ENCODE measurements around the gene PKP3. TPM values are rescaled to one million over a fixed set of nuclear protein-coding genes. Genes with fewer than 3 reads are reported as not detected.
"Not testable (repeated sequence)": the region's sequence is repeated elsewhere in the genome, so short reads cannot be mapped to it uniquely, and the experiment has no call there.

PKP3 gene
- polyA plus RNA-seq, 1 donor (not counting 4 experiments of a cell fraction or from before 2014, with no cell fraction given), result 125 TPM

- dilution Hi-C loops (cut with MboI; ENCODE audit: extremely low pct_ligation_motif_present, low sequenced_read_pairs), result no loop called here
- no peak overlapping the region for H3K27ac ChIP-seq (ENCODE audit: control insufficient read depth, insufficient read depth, low read length)
- H3K4me3 ChIP-seq (ENCODE audit: control insufficient read depth in 2 of 3, extremely low read depth in 1 of 3, insufficient read depth in 2 of 3, low read depth in 1 of 3, low read length in 3 of 3), result no peak overlapping the region
- peaks cover 16% of the 10 kb centered on the region for H4K20me1 ChIP-seq (ENCODE audit: control insufficient read depth, extremely low read depth, insufficient read depth, low read length)
- H3K4me1 ChIP-seq (ENCODE audit: control insufficient read depth, extremely low read depth, insufficient read depth, low read length), result peaks cover 5% of the 10 kb centered on the region
- FAIRE-seq (no peak), DNase-seq (ENCODE audit: low read depth, low spot score) (no peak)
- H3K79me2 ChIP-seq (ENCODE audit: control insufficient read depth, insufficient read depth, low read length), result no peaks in the 10 kb centered on the region
- H2AFZ ChIP-seq (ENCODE audit: control insufficient read depth, low read length), result no peak overlapping the region
- no peak for TF ChIP-seq EZH2 (IDR thresholded peaks at IDR 0.05; ENCODE audit: low read length)
- TF ChIP-seq, protein P1, sequence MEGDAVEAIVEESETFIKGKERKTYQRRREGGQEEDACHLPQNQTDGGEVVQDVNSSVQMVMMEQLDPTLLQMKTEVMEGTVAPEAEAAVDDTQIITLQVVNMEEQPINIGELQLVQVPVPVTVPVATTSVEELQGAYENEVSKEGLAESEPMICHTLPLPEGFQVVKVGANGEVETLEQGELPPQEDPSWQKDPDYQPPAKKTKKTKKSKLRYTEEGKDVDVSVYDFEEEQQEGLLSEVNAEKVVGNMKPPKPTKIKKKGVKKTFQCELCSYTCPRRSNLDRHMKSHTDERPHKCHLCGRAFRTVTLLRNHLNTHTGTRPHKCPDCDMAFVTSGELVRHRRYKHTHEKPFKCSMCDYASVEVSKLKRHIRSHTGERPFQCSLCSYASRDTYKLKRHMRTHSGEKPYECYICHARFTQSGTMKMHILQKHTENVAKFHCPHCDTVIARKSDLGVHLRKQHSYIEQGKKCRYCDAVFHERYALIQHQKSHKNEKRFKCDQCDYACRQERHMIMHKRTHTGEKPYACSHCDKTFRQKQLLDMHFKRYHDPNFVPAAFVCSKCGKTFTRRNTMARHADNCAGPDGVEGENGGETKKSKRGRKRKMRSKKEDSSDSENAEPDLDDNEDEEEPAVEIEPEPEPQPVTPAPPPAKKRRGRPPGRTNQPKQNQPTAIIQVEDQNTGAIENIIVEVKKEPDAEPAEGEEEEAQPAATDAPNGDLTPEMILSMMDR (optimal IDR thresholded peaks at IDR 0.05 in 1 of 3, IDR thresholded peaks at IDR 0.05 in 1 of 3, conservative IDR thresholded peaks at IDR 0.05 in 1 of 3; ENCODE audit: extremely low read depth in 1 of 3, insufficient read depth in 2 of 3, low read length in 3 of 3), result no peak
- no peaks in the 10 kb centered on the region for H3K27me3 ChIP-seq (ENCODE audit: control insufficient read depth, extremely low read depth, insufficient read depth, low read length)
- peaks cover 16 to 19% of the 10 kb centered on the region in 2 experiments for H3K36me3 ChIP-seq (ENCODE audit: control insufficient read depth in 2 of 2, extremely low read depth in 1 of 2, insufficient read depth in 2 of 2, low read length in 2 of 2)
- H3K9me1 ChIP-seq (ENCODE audit: control insufficient read depth, extremely low read depth, insufficient read depth, low read length), result no peaks in the 10 kb centered on the region
- H3K9me3 ChIP-seq (ENCODE audit: control insufficient read depth, low read depth, low read length), result no peaks in the 10 kb centered on the region
- H3K4me2 ChIP-seq (ENCODE audit: control insufficient read depth, extremely low read depth, insufficient read depth, low read depth, low read length), result no peak overlapping the region
- H3K9ac ChIP-seq (ENCODE audit: control insufficient read depth, extremely low read depth, insufficient read depth, low read length), result no peak overlapping the region
These were observed 15.1 kb downstream of the PKP3 start for GRCh38 chr11:409008-409599.

GRCh38 chr11:409600-410483, 15.8 kb downstream of the PKP3 start:
- H3K36me3 ChIP-seq (ENCODE audit: control insufficient read depth in 2 of 2, extremely low read depth in 1 of 2, insufficient read depth in 2 of 2, low read length in 2 of 2), result peaks cover 10 to 11% of the 10 kb centered on the region in 2 experiments
- FAIRE-seq (no peak), DNase-seq (ENCODE audit: low read depth, low spot score) (no peak)
- no peak overlapping the region for H3K9ac ChIP-seq (ENCODE audit: control insufficient read depth, extremely low read depth, insufficient read depth, low read length)
- dilution Hi-C loops (cut with MboI; ENCODE audit: extremely low pct_ligation_motif_present, low sequenced_read_pairs), result no loop called here
- peaks cover 10% of the 10 kb centered on the region for H3K4me1 ChIP-seq (ENCODE audit: control insufficient read depth, extremely low read depth, insufficient read depth, low read length)
- H3K27ac ChIP-seq (ENCODE audit: control insufficient read depth, insufficient read depth, low read length), result no peak overlapping the region
- H3K27me3 ChIP-seq (ENCODE audit: control insufficient read depth, extremely low read depth, insufficient read depth, low read length), result peaks cover 4% of the 10 kb centered on the region
- TF ChIP-seq EZH2 (IDR thresholded peaks at IDR 0.05; ENCODE audit: low read length), result no peak
- TF ChIP-seq, protein P1 (optimal IDR thresholded peaks at IDR 0.05 in 1 of 3, IDR thresholded peaks at IDR 0.05 in 1 of 3, conservative IDR thresholded peaks at IDR 0.05 in 1 of 3; ENCODE audit: extremely low read depth in 1 of 3, insufficient read depth in 2 of 3, low read length in 3 of 3), result peak in 2 of 3 experiments; percentile 7 to 18
- no peaks in the 10 kb centered on the region for H3K79me2 ChIP-seq (ENCODE audit: control insufficient read depth, insufficient read depth, low read length)
- H3K4me3 ChIP-seq (ENCODE audit: control insufficient read depth in 2 of 3, extremely low read depth in 1 of 3, insufficient read depth in 2 of 3, low read depth in 1 of 3, low read length in 3 of 3), result no peak overlapping the region
- no peaks in the 10 kb centered on the region for H3K9me3 ChIP-seq (ENCODE audit: control insufficient read depth, low read depth, low read length)
- H3K4me2 ChIP-seq (ENCODE audit: control insufficient read depth, extremely low read depth, insufficient read depth, low read depth, low read length), result no peak overlapping the region
- no peak overlapping the region for H2AFZ ChIP-seq (ENCODE audit: control insufficient read depth, low read length)
- peaks cover 11% of the 10 kb centered on the region for H4K20me1 ChIP-seq (ENCODE audit: control insufficient read depth, extremely low read depth, insufficient read depth, low read length)
- H3K9me1 ChIP-seq (ENCODE audit: control insufficient read depth, extremely low read depth, insufficient read depth, low read length), result no peaks in the 10 kb centered on the region

GRCh38 chr11:410711-411110, 16.7 kb downstream of the PKP3 start:
- H3K9ac ChIP-seq (ENCODE audit: control insufficient read depth, extremely low read depth, insufficient read depth, low read length); FAIRE-seq; DNase-seq (ENCODE audit: low read depth, low spot score); dilution Hi-C loops (cut with MboI; ENCODE audit: extremely low pct_ligation_motif_present, low sequenced_read_pairs); H4K20me1 ChIP-seq (ENCODE audit: control insufficient read depth, extremely low read depth, insufficient read depth, low read length); H3K9me3 ChIP-seq (ENCODE audit: control insufficient read depth, low read depth, low read length); H3K4me2 ChIP-seq (ENCODE audit: control insufficient read depth, extremely low read depth, insufficient read depth, low read depth, low read length); H3K79me2 ChIP-seq (ENCODE audit: control insufficient read depth, insufficient read depth, low read length); H3K36me3 ChIP-seq (ENCODE audit: control insufficient read depth in 2 of 2, extremely low read depth in 1 of 2, insufficient read depth in 2 of 2, low read length in 2 of 2); H3K27ac ChIP-seq (ENCODE audit: control insufficient read depth, insufficient read depth, low read length); H2AFZ ChIP-seq (ENCODE audit: control insufficient read depth, low read length); H3K4me3 ChIP-seq (ENCODE audit: control insufficient read depth in 2 of 3, extremely low read depth in 1 of 3, insufficient read depth in 2 of 3, low read depth in 1 of 3, low read length in 3 of 3); H3K27me3 ChIP-seq (ENCODE audit: control insufficient read depth, extremely low read depth, insufficient read depth, low read length); H3K9me1 ChIP-seq (ENCODE audit: control insufficient read depth, extremely low read depth, insufficient read depth, low read length): not testable (repeated sequence)
- peaks cover 14% of the 10 kb centered on the region for H3K4me1 ChIP-seq (ENCODE audit: control insufficient read depth, extremely low read depth, insufficient read depth, low read length)
